Measurements from ENCODE around the gene TEC. TPM values are rescaled to one million over a fixed set of nuclear protein-coding genes. Genes with fewer than 3 reads are reported as not detected.
"Not testable (repeated sequence)": the region's sequence is repeated elsewhere in the genome, so short reads cannot be mapped to it uniquely, and the experiment has no call there.

The TEC gene
- total and polyA plus RNA-seq, 2 experiments from 2014 or later = not detected

- Histone ChIP-seq H3K4me3 (no peak overlapping the region), H3K27me3 (replicated peaks; ENCODE audit: insufficient read depth) (peaks cover 7% of the 10 kb centered on the region), H3K4me2 (ENCODE audit: unreplicated experiment) (no peak overlapping the region), H3K79me2 (ENCODE audit: insufficient read depth) (no peaks in the 10 kb centered on the region), H3K9ac (no peak overlapping the region), H3K36me3 (ENCODE audit: low read depth) (no peaks in the 10 kb centered on the region), H3F3A (ENCODE audit: insufficient read depth) (no peaks in the 10 kb centered on the region), H2AFZ (no peak overlapping the region), H3K9me2 (ENCODE audit: insufficient read depth) (no peaks in the 10 kb centered on the region), H3K9me3 (ENCODE audit: low read depth) (no peaks in the 10 kb centered on the region), H3K27ac (no peak overlapping the region), H4K20me1 (ENCODE audit: insufficient read depth) (no peaks in the 10 kb centered on the region), H3K4me1 (ENCODE audit: insufficient read depth) (no peaks in the 10 kb centered on the region)
- in situ Hi-C loops (cut with MboI) = no loop called here
- TF ChIP-seq EZH2 (IDR thresholded peaks at IDR 0.05; ENCODE audit: insufficient read depth, poor library complexity, severe bottlenecking) (no peak), EZH2phosphoT487 (IDR thresholded peaks at IDR 0.05; ENCODE audit: insufficient read depth, low read depth) (no peak)
- no peak for DNase-seq
Observed at GRCh38 chr4:48190839-48191238, 78.8 kb downstream of the TEC start.

- DNase-seq = no peak
- no peak for TF ChIP-seq EZH2phosphoT487 (IDR thresholded peaks at IDR 0.05; ENCODE audit: insufficient read depth, low read depth)
- no peak for TF ChIP-seq EZH2 (IDR thresholded peaks at IDR 0.05; ENCODE audit: insufficient read depth, poor library complexity, severe bottlenecking)
Observed at GRCh38 chr4:48189731-48190130, 79.9 kb downstream of the TEC start.

GRCh38 chr4:48188390-48188789, 81.2 kb downstream of the TEC start:
- Histone ChIP-seq H3K27ac (no peak overlapping the region), H3F3A (ENCODE audit: insufficient read depth) (no peaks in the 10 kb centered on the region), H3K79me2 (ENCODE audit: insufficient read depth) (no peaks in the 10 kb centered on the region), H2AFZ (no peak overlapping the region), H3K36me3 (ENCODE audit: low read depth) (no peaks in the 10 kb centered on the region), H3K27me3 (replicated peaks; ENCODE audit: insufficient read depth) (no peaks in the 10 kb centered on the region; the same call in 1 of the 2 replicates), H3K9me3 (ENCODE audit: low read depth) (no peaks in the 10 kb centered on the region), H3K4me2 (ENCODE audit: unreplicated experiment) (no peak overlapping the region), H3K9me2 (ENCODE audit: insufficient read depth) (no peaks in the 10 kb centered on the region), H4K20me1 (ENCODE audit: insufficient read depth) (no peaks in the 10 kb centered on the region), H3K9ac (no peak overlapping the region), H3K4me1 (ENCODE audit: insufficient read depth) (no peaks in the 10 kb centered on the region), H3K4me3 (no peak overlapping the region)
- no peak for TF ChIP-seq EZH2 (IDR thresholded peaks at IDR 0.05; ENCODE audit: insufficient read depth, poor library complexity, severe bottlenecking)
- no peak for TF ChIP-seq EZH2phosphoT487 (IDR thresholded peaks at IDR 0.05; ENCODE audit: insufficient read depth, low read depth)
- 87 to 95% methylated on average over 2 of the region's 2 CpGs for WGBS, 2 experiments (ENCODE audit: low coverage in 1 of 2, low lambda C conversion rate in 2 of 2, missing lambda C conversion rate in 2 of 2)
- DNase-seq = no peak
- in situ Hi-C loops (cut with MboI) = no loop called here

More at GRCh38 chr4:48189731-48190130, 79.9 kb downstream of the TEC start:
- H3K27ac ChIP-seq = no peak overlapping the region
- no peaks in the 10 kb centered on the region for H3K36me3 ChIP-seq (ENCODE audit: low read depth)
- H3K4me1 ChIP-seq (ENCODE audit: insufficient read depth) = no peaks in the 10 kb centered on the region
- H2AFZ ChIP-seq = no peak overlapping the region
- H3F3A ChIP-seq (ENCODE audit: insufficient read depth) = no peaks in the 10 kb centered on the region
- H3K9ac ChIP-seq = no peak overlapping the region
- in situ Hi-C loops (cut with MboI) = no loop called here
- WGBS, 2 experiments (ENCODE audit: low coverage in 1 of 2, low lambda C conversion rate in 2 of 2, missing lambda C conversion rate in 2 of 2) = 35 to 50% methylated on average over 2 of the region's 2 CpGs
- H3K27me3 ChIP-seq (replicated peaks; ENCODE audit: insufficient read depth) = peaks cover 3% of the 10 kb centered on the region
- no peaks in the 10 kb centered on the region for H4K20me1 ChIP-seq (ENCODE audit: insufficient read depth)
- H3K9me3 ChIP-seq (ENCODE audit: low read depth) = no peaks in the 10 kb centered on the region
- no peaks in the 10 kb centered on the region for H3K9me2 ChIP-seq (ENCODE audit: insufficient read depth)
- no peaks in the 10 kb centered on the region for H3K79me2 ChIP-seq (ENCODE audit: insufficient read depth)
- H3K4me3 ChIP-seq = no peak overlapping the region
- no peak overlapping the region for H3K4me2 ChIP-seq (ENCODE audit: unreplicated experiment)

- Histone ChIP-seq H3K4me2 (ENCODE audit: unreplicated experiment) (no peak overlapping the region), H3K79me2 (ENCODE audit: insufficient read depth) (no peaks in the 10 kb centered on the region), H4K20me1 (ENCODE audit: insufficient read depth) (no peaks in the 10 kb centered on the region), H3K27me3 (replicated peaks; ENCODE audit: insufficient read depth) (no peaks in the 10 kb centered on the region; the same call in 1 of the 2 replicates), H3K9me3 (ENCODE audit: low read depth) (no peaks in the 10 kb centered on the region), H3K9ac (no peak overlapping the region), H3K9me2 (ENCODE audit: insufficient read depth) (no peaks in the 10 kb centered on the region), H2AFZ (no peak overlapping the region), H3F3A (ENCODE audit: insufficient read depth) (no peaks in the 10 kb centered on the region), H3K36me3 (ENCODE audit: low read depth) (no peaks in the 10 kb centered on the region), H3K4me3 (no peak overlapping the region), H3K4me1 (ENCODE audit: insufficient read depth) (no peaks in the 10 kb centered on the region), H3K27ac (no peak overlapping the region)
- DNase-seq = no peak
- TF ChIP-seq EZH2 (IDR thresholded peaks at IDR 0.05; ENCODE audit: insufficient read depth, poor library complexity, severe bottlenecking) (no peak), EZH2phosphoT487 (IDR thresholded peaks at IDR 0.05; ENCODE audit: insufficient read depth, low read depth) (no peak)
- 19 to 38% methylated on average over 2 of the region's 2 CpGs for whole genome bisulfite sequencing, 2 experiments (ENCODE audit: low coverage in 1 of 2, low lambda C conversion rate in 2 of 2, missing lambda C conversion rate in 2 of 2)
- in situ Hi-C loops (cut with MboI) = no loop called here
Observed at GRCh38 chr4:48187813-48188212, 81.8 kb downstream of the TEC start.

- H3K9me2 ChIP-seq (ENCODE audit: insufficient read depth); H3K27me3 ChIP-seq (replicated peaks; ENCODE audit: insufficient read depth); H3K4me3 ChIP-seq; H4K20me1 ChIP-seq (ENCODE audit: insufficient read depth); in situ Hi-C loops (cut with MboI); H3K4me1 ChIP-seq (ENCODE audit: insufficient read depth); H3K9me3 ChIP-seq (ENCODE audit: low read depth); H3F3A ChIP-seq (ENCODE audit: insufficient read depth); DNase-seq; H3K79me2 ChIP-seq (ENCODE audit: insufficient read depth); H3K27ac ChIP-seq; H2AFZ ChIP-seq; H3K9ac ChIP-seq; H3K4me2 ChIP-seq (ENCODE audit: unreplicated experiment); H3K36me3 ChIP-seq (ENCODE audit: low read depth): not testable (repeated sequence)
- WGBS, 2 experiments (ENCODE audit: low coverage in 1 of 2, low lambda C conversion rate in 2 of 2, missing lambda C conversion rate in 2 of 2) = 62 to 69% methylated on average over 3 to 5 of the region's 5 CpGs
Observed at GRCh38 chr4:48187066-48187465, 82.6 kb downstream of the TEC start.

GRCh38 chr4:48186394-48186793, 83.2 kb downstream of the TEC start:
- H3K4me3 ChIP-seq; H3K79me2 ChIP-seq (ENCODE audit: insufficient read depth); H3K9me2 ChIP-seq (ENCODE audit: insufficient read depth); H4K20me1 ChIP-seq (ENCODE audit: insufficient read depth); H3K4me1 ChIP-seq (ENCODE audit: insufficient read depth); DNase-seq; H3K36me3 ChIP-seq (ENCODE audit: low read depth); H3K4me2 ChIP-seq (ENCODE audit: unreplicated experiment); H2AFZ ChIP-seq; H3K27ac ChIP-seq; H3F3A ChIP-seq (ENCODE audit: insufficient read depth); H3K9me3 ChIP-seq (ENCODE audit: low read depth); H3K27me3 ChIP-seq (replicated peaks; ENCODE audit: insufficient read depth); H3K9ac ChIP-seq; in situ Hi-C loops (cut with MboI): not testable (repeated sequence)
- 92% methylated on average over 29 of the region's 33 CpGs; no CpG with 5 or more reads in 1 of the 2 experiments for WGBS, 2 experiments (ENCODE audit: low coverage in 1 of 2, low lambda C conversion rate in 2 of 2, missing lambda C conversion rate in 2 of 2)
